GM19238 (cell line): ENCODE results near the gene PDE4A.
"Not testable (repeated sequence)": the region's sequence is repeated elsewhere in the genome, so short reads cannot be mapped to it uniquely, and the experiment has no call there.

Source experiments
- DNase-seq: peaks from one replicate; pipeline ENCODE4 v3.0.0; 2011; ENCODE audit warnings: low spot score; ENCODE audit not compliant: insufficient read length

Gene PDE4A

GRCh38 chr19:10403137-10404021 lies 17.0 kb upstream of the PDE4A start, which contains the start of gene CDC37:
Gene CDC37 (minus strand): TSS chr19:10403542. CDS start chr19:10403479, 63 bp downstream.
- peak; percentile 99 for DNase-seq

- DNase-seq, result no peak
These were observed 15.2 kb upstream of the PDE4A start for GRCh38 chr19:10404888-10405820.

DNA sequence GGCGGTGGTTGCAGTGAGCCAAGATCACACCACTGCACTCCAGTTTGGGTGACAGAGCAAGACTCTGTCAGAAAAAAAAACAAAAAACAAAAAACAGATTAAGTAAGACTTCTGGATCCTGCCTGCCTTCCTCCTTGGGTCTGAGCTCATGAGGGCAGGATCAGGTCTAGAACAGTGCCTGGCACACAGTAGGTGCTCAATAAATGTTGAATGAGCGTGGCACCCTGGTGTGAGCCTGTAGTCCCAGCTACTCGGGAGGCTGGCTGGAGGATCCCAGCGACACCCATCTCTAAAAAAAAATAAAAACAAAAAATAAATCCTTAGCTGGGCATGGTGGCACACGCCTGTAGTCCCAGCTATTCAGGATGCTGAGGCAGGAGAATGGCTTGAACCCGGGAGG lies 14.1 kb upstream of the PDE4A start:
- DNase-seq, result no peak

GRCh38 chr19:10407096-10407495 lies 13.2 kb upstream of the PDE4A start:
- DNase-seq, result no peak

GRCh38 chr19:10408511-10409283 lies 11.6 kb upstream of the PDE4A start:
- no peak for DNase-seq

DNA sequence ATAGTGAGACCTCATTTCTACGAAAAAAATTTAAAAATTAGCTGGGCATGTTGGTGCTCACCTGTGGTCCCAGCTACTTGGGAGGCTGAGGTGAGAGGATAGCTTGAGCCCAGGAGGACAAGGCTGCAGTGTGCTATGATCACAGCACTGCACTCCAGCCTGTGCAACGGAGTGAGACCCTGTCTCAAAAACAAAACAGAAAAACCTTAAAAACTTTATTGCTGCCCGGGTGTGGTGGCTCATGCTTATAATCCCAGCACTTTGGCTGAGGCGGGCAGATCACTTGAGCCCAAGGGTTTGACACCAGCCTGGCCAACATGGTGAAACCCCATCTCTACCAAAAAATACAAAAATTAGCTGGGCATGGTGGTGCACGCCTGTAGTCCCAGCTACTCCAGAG lies 9.1 kb upstream of the PDE4A start:
- not testable (repeated sequence) for DNase-seq

- DNase-seq, result no peak
These were observed 7.9 kb upstream of the PDE4A start for GRCh38 chr19:10412257-10412977.

- DNase-seq, result no peak
These were observed 4.3 kb upstream of the PDE4A start for GRCh38 chr19:10416083-10416379.

DNA sequence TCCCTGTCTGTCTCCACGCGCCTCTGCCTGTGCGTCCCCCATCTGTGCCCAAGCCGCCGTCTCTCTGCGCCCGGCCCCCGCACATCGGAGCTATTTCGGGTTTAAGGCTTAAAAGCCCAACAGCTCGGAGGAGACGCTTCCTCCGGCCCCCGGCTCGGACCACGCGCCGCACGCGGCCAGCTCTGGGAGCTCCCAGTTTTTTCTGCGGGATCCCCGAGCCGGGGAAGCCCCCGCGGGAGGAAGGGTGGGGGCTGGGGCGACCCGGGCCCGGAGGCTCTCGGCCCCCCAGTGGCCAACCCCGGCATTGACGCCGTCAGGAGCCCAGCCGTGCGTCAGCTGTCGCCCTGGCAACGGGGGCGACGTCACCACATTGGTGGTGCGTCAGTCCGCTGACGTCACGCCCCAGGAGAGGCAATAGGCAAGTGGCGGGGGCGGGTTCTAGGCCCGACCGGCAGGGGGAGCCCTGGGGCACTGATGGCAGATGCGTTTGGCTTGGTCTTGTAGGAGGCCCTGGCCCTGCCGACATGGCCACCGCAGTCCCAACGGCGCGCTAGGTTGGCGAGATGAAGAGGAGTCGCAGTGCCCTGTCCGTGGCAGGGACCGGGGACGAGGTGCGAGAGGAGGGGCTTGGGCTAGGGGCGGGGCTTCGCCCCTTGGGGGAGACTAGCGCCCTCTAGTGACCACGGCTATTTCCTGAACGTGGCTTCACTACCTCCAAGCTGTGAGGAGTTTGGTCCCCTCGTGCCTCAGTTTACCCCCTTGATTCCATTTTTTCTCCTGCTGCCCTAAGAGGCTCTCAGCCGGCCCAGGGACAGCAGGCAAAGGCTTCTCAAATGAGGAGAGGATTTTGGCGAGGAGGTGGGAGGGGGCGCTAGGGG lies 3.7 kb upstream of the PDE4A start:
- DNase-seq, result peak; percentile 85

DNA sequence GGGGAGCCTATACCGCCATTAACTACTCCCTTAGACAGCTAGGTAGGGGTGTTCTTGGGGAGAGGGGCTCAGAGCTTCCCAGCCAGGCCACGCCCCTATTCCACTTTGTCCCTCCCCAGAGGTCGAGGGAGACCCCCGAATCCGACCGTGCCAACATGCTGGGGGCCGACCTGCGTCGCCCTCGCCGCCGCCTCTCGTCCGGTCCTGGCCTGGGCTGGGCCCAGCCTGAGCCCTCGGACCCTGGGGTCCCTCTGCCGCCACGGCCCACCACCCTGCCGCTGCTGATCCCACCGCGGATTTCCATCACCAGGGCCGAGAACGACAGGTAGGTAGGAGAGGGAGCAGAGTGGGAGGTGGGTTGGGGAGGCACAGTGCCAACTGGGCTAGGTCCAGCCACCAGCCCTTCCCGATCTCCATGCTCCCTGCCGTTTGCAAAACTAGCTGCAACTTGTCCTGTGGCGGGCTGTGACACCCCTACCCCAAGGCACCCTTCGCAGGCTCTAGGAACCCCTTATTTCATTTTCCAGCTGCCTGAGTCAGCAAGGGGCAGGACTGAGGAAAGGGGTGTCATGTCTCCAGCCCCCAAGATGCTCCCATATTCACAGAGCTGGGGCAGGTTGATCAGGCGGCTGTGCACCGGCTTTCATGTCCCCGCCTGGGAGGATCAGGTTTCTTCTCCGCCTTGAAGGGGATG lies 2.6 kb upstream of the PDE4A start:
- no peak for DNase-seq

GRCh38 chr19:10418235-10418484 lies 2.2 kb upstream of the PDE4A start:
- DNase-seq, result no peak

DNA sequence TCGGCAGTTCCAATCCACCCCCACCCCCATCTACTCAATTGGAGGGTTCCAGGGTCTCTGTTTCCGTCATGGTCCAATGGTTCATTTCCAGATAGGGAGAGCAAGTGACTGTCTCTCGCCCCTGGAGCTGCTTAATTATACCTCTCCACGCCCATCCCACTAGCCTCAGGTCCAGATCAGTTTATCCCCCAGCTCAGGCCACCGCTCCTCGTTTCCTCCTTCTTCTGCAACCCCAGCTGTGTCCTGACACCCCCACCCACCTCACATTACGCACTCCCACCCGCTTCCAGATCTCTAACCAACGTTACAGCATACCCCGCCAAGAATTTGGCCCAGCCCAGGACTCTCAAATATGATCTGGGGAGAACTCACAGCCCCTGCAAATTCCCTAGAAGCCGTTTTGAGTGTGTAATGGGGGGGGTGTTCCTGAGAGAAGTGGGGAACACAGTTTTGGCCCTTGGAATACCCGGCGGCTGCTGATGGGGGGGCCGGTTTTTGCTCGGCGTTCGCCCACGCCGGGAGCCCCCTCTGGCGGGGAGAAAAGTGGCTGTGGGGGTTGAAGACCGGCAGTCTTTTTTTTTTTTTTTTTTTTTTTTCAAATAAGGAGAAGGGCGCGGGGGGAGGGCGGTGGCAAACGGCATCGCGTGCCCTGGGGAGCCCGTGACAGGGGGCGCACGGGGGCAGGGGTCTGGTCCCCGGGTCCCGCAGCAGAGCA lies 1.7 kb upstream of the PDE4A start:
- DNase-seq, result no peak

- no peak for DNase-seq
These were observed 1.1 kb upstream of the PDE4A start for GRCh38 chr19:10419200-10419645.

DNA sequence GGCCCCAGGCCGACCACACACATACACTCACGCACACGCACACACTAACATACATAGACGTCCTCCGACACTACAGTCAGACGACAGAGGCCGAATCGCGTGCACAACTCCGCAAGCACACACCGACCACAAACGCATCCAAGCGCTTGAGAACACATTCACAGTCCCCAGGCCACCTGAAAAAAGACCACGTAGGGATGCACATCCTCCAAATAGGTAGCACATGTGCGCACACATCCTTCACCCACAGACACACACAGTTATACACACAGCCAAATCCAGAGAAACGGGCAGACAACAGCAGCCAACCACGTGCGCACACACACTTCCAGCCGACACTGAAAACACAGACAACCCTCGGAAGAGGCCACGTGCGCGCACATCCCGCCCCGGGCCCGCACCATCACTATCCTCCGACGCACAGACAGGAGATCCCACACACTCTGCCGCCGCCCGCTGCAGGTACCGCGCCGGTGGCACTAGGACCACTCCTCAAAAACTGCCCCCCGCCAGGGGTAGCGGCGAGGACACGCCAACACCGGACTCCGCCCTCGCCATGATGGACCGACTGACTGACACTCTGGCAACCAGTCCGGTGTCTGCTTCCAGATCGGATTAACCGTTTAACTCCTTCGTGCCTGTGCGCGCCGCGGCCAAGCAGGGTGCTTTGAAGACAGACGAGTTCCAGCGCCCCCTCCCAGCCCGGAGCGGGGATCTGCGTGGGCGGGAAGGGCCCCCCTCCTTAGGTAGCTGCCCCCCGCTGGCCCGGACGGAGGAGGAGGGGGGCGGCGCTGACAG lies 493 bp upstream of the PDE4A start:
- no peak for DNase-seq

- DNase-seq, result no peak
These were observed 1.1 kb downstream of the PDE4A start for GRCh38 chr19:10421240-10422045.

GRCh38 chr19:10422046-10422461 lies 1.7 kb downstream of the PDE4A start:
- no peak for DNase-seq

- DNase-seq, result no peak
These were observed 2.5 kb downstream of the PDE4A start for GRCh38 chr19:10422846-10423245.
